ENCODE results near the gene ATF6B.
"Not testable (repeated sequence)": the region's sequence is repeated elsewhere in the genome, so short reads cannot be mapped to it uniquely, and the experiment has no call there.

The ATF6B gene

GRCh38 chr6:32149932-32150870 lies 22.2 kb upstream of the ATF6B start:
- H3K27ac Mint-ChIP-seq: peak overlapping the region; percentile 6
- ATAC-seq (replicated peaks) (no peak), DNase-seq (no peak)
- H3K27me3 Mint-ChIP-seq: peaks cover 69 to 85% of the 10 kb centered on the region in 2 donors
- peak overlapping the region in 1 of 2 donors; percentile 20 for H3K4me3 Mint-ChIP-seq
- H3K4me1 Mint-ChIP-seq: peaks cover 47 to 48% of the 10 kb centered on the region in 2 donors
- peaks cover 3 to 13% of the 10 kb centered on the region in 2 donors for H3K36me3 Mint-ChIP-seq
- no peaks in the 10 kb centered on the region for H3K9me3 Mint-ChIP-seq

GRCh38 chr6:32149092-32149755 lies 21.2 kb upstream of the ATF6B start:
- Mint-ChIP-seq H3K9me3 (no peaks in the 10 kb centered on the region), H3K4me1 (peaks cover 39% of the 10 kb centered on the region in 2 donors), H3K36me3 (peaks cover 3 to 12% of the 10 kb centered on the region in 2 donors), H3K27me3 (peaks cover 69 to 83% of the 10 kb centered on the region in 2 donors), H3K4me3 (peak overlapping the region; percentile 77 to 87), H3K27ac (no peak overlapping the region)
- DNase-seq: no peak
- peak in 1 of 2 donors; percentile 27 for ATAC-seq (replicated peaks)

DNA sequence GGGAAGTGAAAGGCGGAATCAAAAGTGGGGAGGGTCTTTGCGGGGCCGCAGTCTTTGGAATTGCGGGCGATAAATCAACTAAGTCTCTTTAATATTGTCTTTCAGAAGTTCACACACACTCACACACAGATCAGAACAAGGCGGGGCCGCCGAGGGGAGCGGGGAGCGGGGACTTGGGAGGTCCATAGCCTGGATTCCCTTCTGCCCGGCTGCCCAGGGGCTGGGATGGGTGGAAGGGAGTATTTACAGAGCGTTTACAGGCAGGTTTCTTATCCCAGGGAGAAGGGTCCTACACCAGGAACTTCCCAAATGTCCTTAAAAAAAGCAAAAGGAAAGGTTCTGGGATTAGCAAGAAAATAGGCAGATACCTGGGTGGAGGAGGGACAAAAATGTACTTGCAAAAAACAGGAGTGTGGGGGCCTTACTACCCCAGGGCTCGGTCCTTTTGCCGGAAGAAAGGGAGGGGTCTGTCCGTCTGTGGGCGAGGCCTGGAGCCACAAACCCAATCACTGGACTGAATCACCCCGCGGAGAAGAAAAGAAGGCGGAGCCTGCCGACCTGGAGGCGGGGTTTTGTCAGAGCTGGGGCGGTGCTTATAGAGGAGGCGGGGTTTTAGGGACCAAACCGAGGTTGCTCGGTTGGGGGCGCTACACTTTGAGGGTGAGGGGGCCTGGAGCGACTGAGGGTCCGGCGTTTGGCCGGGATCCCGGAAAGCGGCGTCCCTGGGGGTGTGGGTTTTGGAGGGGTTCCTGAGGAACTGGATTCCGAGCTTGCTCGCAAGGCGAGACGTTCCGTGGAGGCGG lies 20.4 kb upstream of the ATF6B start:
- H3K27me3 Mint-ChIP-seq: peaks cover 69 to 75% of the 10 kb centered on the region in 2 donors
- ATAC-seq (replicated peaks) (peak; percentile 72 to 77), DNase-seq (peak; percentile 45)
- H3K9me3 Mint-ChIP-seq: no peaks in the 10 kb centered on the region
- H3K27ac Mint-ChIP-seq: no peak overlapping the region
- H3K36me3 Mint-ChIP-seq: peaks cover 3 to 12% of the 10 kb centered on the region in 2 donors
- H3K4me3 Mint-ChIP-seq: peak overlapping the region; percentile 77 to 87
- H3K4me1 Mint-ChIP-seq: peaks cover 31 to 37% of the 10 kb centered on the region in 2 donors

- Mint-ChIP-seq H3K4me1 (peaks cover 24 to 30% of the 10 kb centered on the region in 2 donors), H3K36me3 (peaks cover 3 to 12% of the 10 kb centered on the region in 2 donors), H3K27me3 (peaks cover 61 to 66% of the 10 kb centered on the region in 2 donors), H3K9me3 (no peaks in the 10 kb centered on the region), H3K4me3 (no peak overlapping the region), H3K27ac (no peak overlapping the region)
- DNase-seq (no peak), ATAC-seq (replicated peaks) (no peak)
Observed at GRCh38 chr6:32147401-32148132, 19.5 kb upstream of the ATF6B start.

- H3K36me3 Mint-ChIP-seq: peaks cover 3 to 12% of the 10 kb centered on the region in 2 donors
- H3K4me3 Mint-ChIP-seq: no peak overlapping the region
- H3K27ac Mint-ChIP-seq: no peak overlapping the region
- H3K9me3 Mint-ChIP-seq: no peaks in the 10 kb centered on the region
- DNase-seq: no peak
- no peak for ATAC-seq (replicated peaks)
- peaks cover 24 to 26% of the 10 kb centered on the region in 2 donors for H3K4me1 Mint-ChIP-seq
- peaks cover 58 to 64% of the 10 kb centered on the region in 2 donors for H3K27me3 Mint-ChIP-seq
Observed at GRCh38 chr6:32146687-32147086, 18.6 kb upstream of the ATF6B start.

DNA sequence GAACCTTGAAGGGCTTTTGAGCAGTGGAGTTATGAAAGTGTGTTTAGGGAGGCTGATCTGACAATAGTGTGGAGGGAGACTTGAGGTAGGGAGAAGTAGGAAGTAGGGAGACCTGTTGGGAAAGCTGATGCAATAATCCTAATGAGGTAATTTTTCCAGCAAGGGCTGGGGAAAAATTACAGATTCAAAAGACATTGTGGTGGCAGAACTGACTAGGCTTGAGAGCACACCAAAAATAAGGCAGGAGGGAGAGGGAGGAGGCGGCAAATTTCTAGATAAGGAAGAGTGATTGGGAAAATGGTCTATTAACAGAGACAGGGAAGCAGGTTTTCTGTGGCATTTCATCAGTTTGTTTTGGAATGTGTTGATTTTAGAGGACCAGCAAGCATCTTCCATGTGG lies 18.2 kb upstream of the ATF6B start:
- ATAC-seq (replicated peaks): no peak
- H3K27ac Mint-ChIP-seq: no peak overlapping the region
- no peak overlapping the region for H3K4me3 Mint-ChIP-seq
- DNase-seq: no peak
- H3K4me1 Mint-ChIP-seq: peaks cover 21 to 24% of the 10 kb centered on the region in 2 donors
- peaks cover 3 to 12% of the 10 kb centered on the region in 2 donors for H3K36me3 Mint-ChIP-seq
- H3K27me3 Mint-ChIP-seq: peaks cover 57 to 64% of the 10 kb centered on the region in 2 donors
- no peaks in the 10 kb centered on the region for H3K9me3 Mint-ChIP-seq

GRCh38 chr6:32144238-32144637 lies 16.2 kb upstream of the ATF6B start:
- H3K36me3 Mint-ChIP-seq: peaks cover 3 to 12% of the 10 kb centered on the region in 2 donors

DNA sequence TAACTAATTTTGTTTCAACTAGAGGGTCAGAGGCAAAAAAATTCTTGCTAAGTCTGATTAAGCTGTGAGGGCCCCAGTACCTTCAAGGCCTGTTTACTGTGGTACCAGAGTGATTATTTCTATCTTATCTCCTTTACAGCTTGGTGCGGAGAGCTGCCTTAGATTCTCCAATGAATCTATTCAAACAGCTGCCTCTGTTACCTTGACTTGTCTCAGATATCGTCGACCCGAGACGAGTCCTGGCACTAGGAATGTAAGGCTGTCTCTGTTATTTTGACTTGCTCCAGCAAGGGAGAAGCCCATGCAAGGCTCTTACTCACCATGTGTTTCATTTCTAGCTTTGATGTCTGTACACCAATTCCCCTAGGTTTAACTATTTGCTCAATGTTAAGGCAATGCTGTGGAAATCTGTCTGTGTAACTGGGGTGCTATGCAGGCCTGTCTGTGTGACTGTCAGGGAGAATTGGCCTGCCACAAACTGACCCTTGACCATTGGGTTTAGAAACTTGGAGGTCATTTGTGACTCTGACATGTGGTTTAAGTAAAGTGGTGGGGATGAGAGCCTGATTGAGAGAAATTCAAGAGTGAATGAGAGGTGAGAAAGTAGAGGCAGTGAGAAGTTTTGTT lies 12.5 kb upstream of the ATF6B start:
- Mint-ChIP-seq H3K36me3 (no peaks in the 10 kb centered on the region), H3K27ac (no peak overlapping the region), H3K9me3 (no peaks in the 10 kb centered on the region), H3K27me3 (peaks cover 13 to 17% of the 10 kb centered on the region in 2 donors), H3K4me3 (no peak overlapping the region), H3K4me1 (no peaks in the 10 kb centered on the region)
- no peak for ATAC-seq (replicated peaks)
- DNase-seq: no peak

More at GRCh38 chr6:32144238-32144637, 16.2 kb upstream of the ATF6B start:
- ATAC-seq (replicated peaks); H3K9me3 Mint-ChIP-seq; H3K4me3 Mint-ChIP-seq; DNase-seq; H3K27ac Mint-ChIP-seq: not testable (repeated sequence)
- H3K4me1 Mint-ChIP-seq: peaks cover 13% of the 10 kb centered on the region in 2 donors
- H3K27me3 Mint-ChIP-seq: peaks cover 44 to 51% of the 10 kb centered on the region in 2 donors

- H3K36me3 Mint-ChIP-seq: no peaks in the 10 kb centered on the region
- no peak overlapping the region for H3K4me3 Mint-ChIP-seq
- DNase-seq (no peak), ATAC-seq (replicated peaks) (no peak)
- peaks cover 13 to 27% of the 10 kb centered on the region in 2 donors for H3K27me3 Mint-ChIP-seq
- no peaks in the 10 kb centered on the region for H3K9me3 Mint-ChIP-seq
- no peaks in the 10 kb centered on the region for H3K4me1 Mint-ChIP-seq
- H3K27ac Mint-ChIP-seq: no peak overlapping the region
Observed at GRCh38 chr6:32139590-32139989, 11.5 kb upstream of the ATF6B start.

DNA sequence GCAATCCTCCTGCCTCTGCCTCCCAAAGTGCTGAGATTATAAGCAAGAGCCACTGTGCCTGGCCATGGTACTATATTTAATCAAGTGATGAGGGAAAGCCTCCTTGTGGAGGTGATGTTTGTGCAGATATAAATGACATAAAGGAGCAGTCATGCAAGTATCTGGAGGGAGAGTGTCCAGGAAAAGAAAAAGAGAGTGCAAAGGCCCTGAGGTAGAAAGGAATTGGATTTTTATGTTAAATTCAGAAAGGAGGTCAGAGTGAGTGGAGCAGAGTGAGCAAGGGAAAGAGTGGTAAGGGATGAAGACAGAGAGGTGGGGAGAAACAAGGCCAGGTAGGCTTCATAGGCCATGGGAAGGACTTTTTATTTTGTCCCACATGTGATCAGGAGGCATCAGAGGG lies 9.4 kb upstream of the ATF6B start:
- no peaks in the 10 kb centered on the region for H3K9me3 Mint-ChIP-seq
- no peaks in the 10 kb centered on the region for H3K4me1 Mint-ChIP-seq
- DNase-seq (no peak), ATAC-seq (replicated peaks) (no peak)
- H3K4me3 Mint-ChIP-seq: no peak overlapping the region
- peaks cover 16 to 35% of the 10 kb centered on the region in 2 donors for H3K27me3 Mint-ChIP-seq
- H3K27ac Mint-ChIP-seq: no peak overlapping the region
- H3K36me3 Mint-ChIP-seq: no peaks in the 10 kb centered on the region

GRCh38 chr6:32133786-32134185 lies 5.7 kb upstream of the ATF6B start:
- no peak overlapping the region for H3K27ac Mint-ChIP-seq
- peaks cover 4 to 19% of the 10 kb centered on the region in 2 donors for H3K27me3 Mint-ChIP-seq
- H3K36me3 Mint-ChIP-seq: peaks cover 0 to 2% of the 10 kb centered on the region in 2 donors
- DNase-seq (no peak), ATAC-seq (replicated peaks) (no peak)
- H3K4me1 Mint-ChIP-seq: peaks cover 6 to 20% of the 10 kb centered on the region in 2 donors
- no peaks in the 10 kb centered on the region for H3K9me3 Mint-ChIP-seq
- H3K4me3 Mint-ChIP-seq: no peak overlapping the region

- Mint-ChIP-seq H3K4me1 (peaks cover 12 to 32% of the 10 kb centered on the region in 2 donors), H3K9me3 (no peaks in the 10 kb centered on the region), H3K4me3 (no peak overlapping the region), H3K27me3 (peaks cover 4 to 19% of the 10 kb centered on the region in 2 donors), H3K27ac (no peak overlapping the region), H3K36me3 (peaks cover 4 to 6% of the 10 kb centered on the region in 2 donors)
- ATAC-seq (replicated peaks) (no peak), DNase-seq (no peak)
Observed at GRCh38 chr6:32132110-32132509, 4.1 kb upstream of the ATF6B start.

DNA sequence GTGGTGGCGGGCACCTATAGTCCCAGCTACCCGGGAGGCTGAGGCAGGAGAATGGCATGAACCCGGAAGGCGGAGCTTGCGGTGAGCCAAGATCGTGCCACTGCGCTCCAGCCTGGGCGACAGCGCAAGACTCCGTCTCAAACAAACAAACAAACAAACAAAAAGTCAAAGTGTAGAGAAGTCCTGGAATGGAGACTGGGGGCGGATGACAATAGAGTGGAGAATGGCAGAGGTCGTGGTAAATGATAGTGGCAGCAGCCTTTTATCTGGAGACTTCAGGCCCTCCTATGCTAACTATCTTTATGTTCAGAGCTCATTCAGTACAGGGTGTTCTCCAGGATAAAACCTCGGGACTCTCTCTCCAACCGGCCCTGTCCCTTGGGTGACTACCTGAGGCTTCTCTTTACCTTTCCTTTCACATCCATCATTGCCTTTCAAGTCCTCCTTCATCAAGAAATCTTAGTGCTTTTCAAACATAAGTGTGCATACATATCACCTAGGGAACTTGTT lies 3.4 kb upstream of the ATF6B start:
- peaks cover 4 to 19% of the 10 kb centered on the region in 2 donors for H3K27me3 Mint-ChIP-seq
- ATAC-seq (replicated peaks): no peak
- H3K4me1 Mint-ChIP-seq: peaks cover 17 to 39% of the 10 kb centered on the region in 2 donors
- H3K4me3 Mint-ChIP-seq: peak overlapping the region; percentile 22 to 38
- peaks cover 9 to 12% of the 10 kb centered on the region in 2 donors for H3K36me3 Mint-ChIP-seq
- no peaks in the 10 kb centered on the region for H3K9me3 Mint-ChIP-seq
- no peak for DNase-seq
- no peak overlapping the region for H3K27ac Mint-ChIP-seq
